HepG2 (cell line): ENCODE measurements around the gene EGFL8. TPM values are rescaled to one million over a fixed set of nuclear protein-coding genes. Genes with fewer than 3 reads are reported as not detected.

Experiments
- ATAD3A ChIP-seq: sonication (generic); formaldehyde crosslinking; IDR thresholded peaks from 2 replicates; pipeline ENCODE4 v1.4.0; 2020; ENCODE audit warnings: missing genetic modification reagents
- ATF1 ChIP-seq: IDR thresholded peaks from 2 replicates; pipeline ENCODE4 v1.6.1; 2016; ENCODE audit warnings: mild to moderate bottlenecking, control low read depth
- BCL3 ChIP-seq: sonication (generic); formaldehyde crosslinking; IDR thresholded peaks from 2 replicates; pipeline ENCODE4 v1.5.1; 2020; ENCODE audit warnings: mild to moderate bottlenecking, missing genetic modification reagents, moderate library complexity
- GATA4 ChIP-seq: sonication (generic); IDR thresholded peaks from 2 replicates; pipeline ENCODE4 v1.6.1; 2016; ENCODE audit warnings: antibody characterized with exemption, low read depth, borderline replicate concordance
- GFI1 ChIP-seq: sonication (generic); formaldehyde crosslinking; IDR thresholded peaks from 2 replicates; pipeline ENCODE4 v1.5.0; 2020; ENCODE audit warnings: missing genetic modification reagents, mild to moderate bottlenecking, borderline replicate concordance
- HDAC2 ChIP-seq: sonication (generic); formaldehyde crosslinking; IDR thresholded peaks from 2 replicates; pipeline ENCODE4 v1.4.0; 2020; ENCODE audit warnings: missing genetic modification reagents
- HOXA5 ChIP-seq: sonication (generic); formaldehyde crosslinking; IDR thresholded peaks from 2 replicates; pipeline ENCODE4 v1.4.0; 2020; ENCODE audit warnings: missing genetic modification reagents
- HOXA9 ChIP-seq: sonication (generic); formaldehyde crosslinking; IDR thresholded peaks from 2 replicates; pipeline ENCODE4 v1.8.1; 2022; ENCODE audit warnings: missing genetic modification reagents, mild to moderate bottlenecking, moderate library complexity, borderline replicate concordance
- HOXD1 ChIP-seq: sonication (generic); formaldehyde crosslinking; IDR thresholded peaks from 2 replicates; pipeline ENCODE4 v1.5.0; 2020; ENCODE audit warnings: missing genetic modification reagents
- LCORL ChIP-seq, 2 experiments: fragments of 450-650 bp in 1 of 2; sonication (generic) in 1 of 2; formaldehyde crosslinking in 1 of 2; IDR thresholded peaks; 2 replicates each; pipeline versions ENCODE4 v1.5.0 to v1.6.1; 2017 to 2020; ENCODE audit warnings: antibody characterized with exemption in 1 of 2, missing genetic modification reagents in 1 of 2
- NR2F2 ChIP-seq: IDR thresholded peaks from 2 replicates; pipeline ENCODE4 v1.6.1; 2012; ENCODE audit warnings: low read depth, inconsistent platforms, borderline replicate concordance
- PHF21A ChIP-seq: sonication (generic); formaldehyde crosslinking; IDR thresholded peaks from 2 replicates; pipeline ENCODE4 v1.5.0; 2020; ENCODE audit warnings: mild to moderate bottlenecking, missing genetic modification reagents
- REST ChIP-seq, 2 experiments: IDR thresholded peaks; 2 replicates each; pipeline ENCODE4 v1.6.1; 2011 to 2012; ENCODE audit warnings: low read length in 2 of 2, borderline replicate concordance in 1 of 2, low read depth in 1 of 2, mild to moderate bottlenecking in 1 of 2, moderate library complexity in 1 of 2
- RFXANK ChIP-seq: IDR thresholded peaks from 2 replicates; pipeline ENCODE4 v1.6.1; 2016
- STAG1 ChIP-seq: sonication (generic); formaldehyde crosslinking; IDR thresholded peaks from 2 replicates; pipeline ENCODE4 v1.4.0; 2020; ENCODE audit warnings: missing genetic modification reagents
- ZNF383 ChIP-seq: sonication (generic); formaldehyde crosslinking; IDR thresholded peaks from 2 replicates; pipeline ENCODE4 v1.4.0; 2020; ENCODE audit warnings: missing genetic modification reagents, mild to moderate bottlenecking, borderline replicate concordance
- ZNF562 ChIP-seq: sonication (generic); formaldehyde crosslinking; IDR thresholded peaks from 2 replicates; pipeline ENCODE4 v1.8.0; 2022; ENCODE audit warnings: missing genetic modification reagents, borderline replicate concordance
- ZNF740 ChIP-seq: sonication (generic); formaldehyde crosslinking; IDR thresholded peaks from 2 replicates; pipeline ENCODE4 v1.4.0; 2020; ENCODE audit warnings: missing genetic modification reagents
- ZNF749 ChIP-seq: sonication (generic); formaldehyde crosslinking; IDR thresholded peaks from 2 replicates; pipeline ENCODE4 v1.8.0; 2022; ENCODE audit warnings: mild to moderate bottlenecking, missing genetic modification reagents, moderate library complexity, borderline replicate concordance
- ZNF816 ChIP-seq: sonication (generic); formaldehyde crosslinking; IDR thresholded peaks from 2 replicates; pipeline ENCODE4 v1.8.0; 2022; ENCODE audit warnings: missing genetic modification reagents, mild to moderate bottlenecking, borderline replicate concordance
- polyA plus RNA-seq, 8 experiments: library from polyadenylated mRNA; depleted of rRNA in 3 of 8; stranded (reverse) in 7 of 8; unstranded in 1 of 8; fragments of >200 nt; fragmentation: Illumina TruSeq in 4 of 8; extraction: Trizol in 4 of 8; gene quantifications; 2 replicates each; pipeline versions ENCODE4 v1.2.1 to v1.2.3, GENCODE V29; 2011 to 2016; ENCODE audit warnings: low read depth in 4 of 8, missing spikeins in 1 of 8, mixed read lengths in 1 of 8; ENCODE audit not compliant: insufficient read depth in 1 of 8
- total RNA-seq, 5 experiments: library from RNA; depleted of rRNA; stranded (reverse); fragments of >200 nt; fragmentation: Illumina TruSeq; extraction: Trizol; gene quantifications; 2 replicates each; pipeline ENCODE4 v1.2.3, GENCODE V29; 2016; ENCODE audit warnings: low read depth in 1 of 5
- TF ChIP-seq, protein P1 (sequence below): IDR thresholded peaks from 2 replicates; pipeline ENCODE4 v1.6.1; 2018; ENCODE audit warnings: missing genetic modification reagents
- TF ChIP-seq, protein P2 (sequence below): fragments of 450-650 bp; IDR thresholded peaks from 2 replicates; pipeline ENCODE4 v1.6.1; 2017

EGFL8 gene
- total and polyA plus RNA-seq, 2 of the 13 experiments (the other 11 are each of a cell fraction or from before 2014, with no cell fraction given): 10.0 to 11.5 TPM

- TF ChIP-seq HOXA9 (no peak), HOXA5 (CRISPR knock-in tag) (0 out of 2 replicates have a peak, but pooled peaks have one; percentile 14), ATF1 (CRISPR knock-in tag) (peak; percentile 10; the same call in 1 of the 2 replicates), ZNF740 (CRISPR knock-in tag) (0 out of 2 replicates have a peak, but pooled peaks have one; percentile 14), GATA4 (no peak), HDAC2 (CRISPR knock-in tag) (0 out of 2 replicates have a peak, but pooled peaks have one; percentile 10), BCL3 (CRISPR knock-in tag) (no peak), HOXD1 (CRISPR knock-in tag) (no peak), REST (IDR thresholded peaks at IDR 0.05; ENCODE audit: borderline replicate concordance in 1 of 2, low read depth in 1 of 2, low read length in 2 of 2) (no peak), ATAD3A (CRISPR knock-in tag) (no peak), ZNF383 (CRISPR knock-in tag) (no peak), ZNF749 (no peak; the same call in 1 of the 2 replicates), RFXANK (CRISPR knock-in tag) (no peak; the same call in 1 of the 2 replicates), GFI1 (CRISPR knock-in tag) (0 out of 2 replicates have a peak, but pooled peaks have one; percentile 4), NR2F2 (no peak; the same call in 1 of the 2 replicates), ZNF816 (no peak), ZNF562 (CRISPR knock-in tag) (no peak), PHF21A (no peak), LCORL (IDR thresholded peaks at IDR 0.05) (no peak; the same call in 1 of the 2 replicates), LCORL (CRISPR knock-in tag; IDR thresholded peaks at IDR 0.05) (no peak), STAG1 (CRISPR knock-in tag) (no peak)
- TF ChIP-seq, protein P1, sequence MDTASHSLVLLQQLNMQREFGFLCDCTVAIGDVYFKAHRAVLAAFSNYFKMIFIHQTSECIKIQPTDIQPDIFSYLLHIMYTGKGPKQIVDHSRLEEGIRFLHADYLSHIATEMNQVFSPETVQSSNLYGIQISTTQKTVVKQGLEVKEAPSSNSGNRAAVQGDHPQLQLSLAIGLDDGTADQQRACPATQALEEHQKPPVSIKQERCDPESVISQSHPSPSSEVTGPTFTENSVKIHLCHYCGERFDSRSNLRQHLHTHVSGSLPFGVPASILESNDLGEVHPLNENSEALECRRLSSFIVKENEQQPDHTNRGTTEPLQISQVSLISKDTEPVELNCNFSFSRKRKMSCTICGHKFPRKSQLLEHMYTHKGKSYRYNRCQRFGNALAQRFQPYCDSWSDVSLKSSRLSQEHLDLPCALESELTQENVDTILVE (CRISPR knock-in tag): peak; percentile 28; the same call in 1 of the 2 replicates
- TF ChIP-seq, protein P2, sequence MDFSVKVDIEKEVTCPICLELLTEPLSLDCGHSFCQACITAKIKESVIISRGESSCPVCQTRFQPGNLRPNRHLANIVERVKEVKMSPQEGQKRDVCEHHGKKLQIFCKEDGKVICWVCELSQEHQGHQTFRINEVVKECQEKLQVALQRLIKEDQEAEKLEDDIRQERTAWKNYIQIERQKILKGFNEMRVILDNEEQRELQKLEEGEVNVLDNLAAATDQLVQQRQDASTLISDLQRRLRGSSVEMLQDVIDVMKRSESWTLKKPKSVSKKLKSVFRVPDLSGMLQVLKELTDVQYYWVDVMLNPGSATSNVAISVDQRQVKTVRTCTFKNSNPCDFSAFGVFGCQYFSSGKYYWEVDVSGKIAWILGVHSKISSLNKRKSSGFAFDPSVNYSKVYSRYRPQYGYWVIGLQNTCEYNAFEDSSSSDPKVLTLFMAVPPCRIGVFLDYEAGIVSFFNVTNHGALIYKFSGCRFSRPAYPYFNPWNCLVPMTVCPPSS: no peak
Measured at GRCh38 chr6:32176476-32177182, 12.2 kb downstream of the EGFL8 start (continued).
